Measurements from ENCODE around the gene ZNRF2.
"Not testable (repeated sequence)": the region's sequence is repeated elsewhere in the genome, so short reads cannot be mapped to it uniquely, and the experiment has no call there.

ZNRF2 gene

GRCh38 chr7:30380824-30381223 lies 96.4 kb downstream of the ZNRF2 start:
- not testable (repeated sequence) for H3K27me3 ChIP-seq (ENCODE audit: control insufficient read depth, insufficient read depth, low read length); H3K4me3 ChIP-seq (ENCODE audit: low read depth, low read length); H3K4me1 ChIP-seq (ENCODE audit: control insufficient read depth, insufficient read depth, low read length); H3K27ac ChIP-seq (ENCODE audit: low read depth, low read length); H3K9me3 ChIP-seq (ENCODE audit: control insufficient read depth, insufficient read depth, low read depth, low read length); H3K36me3 ChIP-seq (ENCODE audit: control insufficient read depth, insufficient read depth, low read length); H3K9ac ChIP-seq (ENCODE audit: low read length)

GRCh38 chr7:30382607-30383006 lies 98.2 kb downstream of the ZNRF2 start:
- Histone ChIP-seq H3K9me3 (ENCODE audit: control insufficient read depth, insufficient read depth, low read depth, low read length) (no peaks in the 10 kb centered on the region), H3K27me3 (ENCODE audit: control insufficient read depth, insufficient read depth, low read length) (no peaks in the 10 kb centered on the region), H3K27ac (ENCODE audit: low read depth, low read length) (no peak overlapping the region), H3K36me3 (ENCODE audit: control insufficient read depth, insufficient read depth, low read length) (no peaks in the 10 kb centered on the region), H3K9ac (ENCODE audit: low read length) (no peak overlapping the region), H3K4me3 (ENCODE audit: low read depth, low read length) (no peak overlapping the region), H3K4me1 (ENCODE audit: control insufficient read depth, insufficient read depth, low read length) (no peaks in the 10 kb centered on the region)

- 0 out of 2 replicates have a peak, but pooled peaks cover 3% of the 10 kb centered on the region for H3K9me3 ChIP-seq (ENCODE audit: control insufficient read depth, insufficient read depth, low read depth, low read length)
- H3K27me3 ChIP-seq (ENCODE audit: control insufficient read depth, insufficient read depth, low read length) = no peaks in the 10 kb centered on the region
- no peak overlapping the region for H3K27ac ChIP-seq (ENCODE audit: low read depth, low read length)
- no peak overlapping the region for H3K4me3 ChIP-seq (ENCODE audit: low read depth, low read length)
- H3K4me1 ChIP-seq (ENCODE audit: control insufficient read depth, insufficient read depth, low read length) = peaks cover 13% of the 10 kb centered on the region
- no peak overlapping the region for H3K9ac ChIP-seq (ENCODE audit: low read length)
- no peaks in the 10 kb centered on the region for H3K36me3 ChIP-seq (ENCODE audit: control insufficient read depth, insufficient read depth, low read length)
Observed at GRCh38 chr7:30389791-30390190, 105.4 kb downstream of the ZNRF2 start.

- H3K27me3 ChIP-seq (ENCODE audit: control insufficient read depth, insufficient read depth, low read length) = no peaks in the 10 kb centered on the region
- no peak overlapping the region for H3K4me3 ChIP-seq (ENCODE audit: low read depth, low read length)
- peaks cover 17% of the 10 kb centered on the region for H3K4me1 ChIP-seq (ENCODE audit: control insufficient read depth, insufficient read depth, low read length)
- H3K9ac ChIP-seq (ENCODE audit: low read length) = no peak overlapping the region
- H3K9me3 ChIP-seq (ENCODE audit: control insufficient read depth, insufficient read depth, low read depth, low read length) = 0 out of 2 replicates have a peak, but pooled peaks cover 3% of the 10 kb centered on the region
- peak overlapping the region; percentile 9; the same call in 1 of the 2 replicates for H3K27ac ChIP-seq (ENCODE audit: low read depth, low read length)
- H3K36me3 ChIP-seq (ENCODE audit: control insufficient read depth, insufficient read depth, low read length) = no peaks in the 10 kb centered on the region
Observed at GRCh38 chr7:30390736-30391636, 106.6 kb downstream of the ZNRF2 start.

- Histone ChIP-seq H3K9me3 (ENCODE audit: control insufficient read depth, insufficient read depth, low read depth, low read length) (0 out of 2 replicates have a peak, but pooled peaks cover 3% of the 10 kb centered on the region), H3K4me1 (ENCODE audit: control insufficient read depth, insufficient read depth, low read length) (peaks cover 17% of the 10 kb centered on the region), H3K27me3 (ENCODE audit: control insufficient read depth, insufficient read depth, low read length) (no peaks in the 10 kb centered on the region), H3K27ac (ENCODE audit: low read depth, low read length) (no peak overlapping the region; the same call in 1 of the 2 replicates), H3K36me3 (ENCODE audit: control insufficient read depth, insufficient read depth, low read length) (no peaks in the 10 kb centered on the region), H3K4me3 (ENCODE audit: low read depth, low read length) (no peak overlapping the region), H3K9ac (ENCODE audit: low read length) (no peak overlapping the region)
Observed at GRCh38 chr7:30391806-30392205, 107.4 kb downstream of the ZNRF2 start.

GRCh38 chr7:30395676-30396075 lies 111.3 kb downstream of the ZNRF2 start:
- Histone ChIP-seq H3K9ac (ENCODE audit: low read length) (no peak overlapping the region), H3K27me3 (ENCODE audit: control insufficient read depth, insufficient read depth, low read length) (no peaks in the 10 kb centered on the region), H3K27ac (ENCODE audit: low read depth, low read length) (no peak overlapping the region), H3K9me3 (ENCODE audit: control insufficient read depth, insufficient read depth, low read depth, low read length) (no peaks in the 10 kb centered on the region), H3K4me3 (ENCODE audit: low read depth, low read length) (no peak overlapping the region), H3K36me3 (ENCODE audit: control insufficient read depth, insufficient read depth, low read length) (no peaks in the 10 kb centered on the region), H3K4me1 (ENCODE audit: control insufficient read depth, insufficient read depth, low read length) (peaks cover 14% of the 10 kb centered on the region)

- Histone ChIP-seq H3K27me3 (ENCODE audit: control insufficient read depth, insufficient read depth, low read length) (no peaks in the 10 kb centered on the region), H3K4me1 (ENCODE audit: control insufficient read depth, insufficient read depth, low read length) (peaks cover 6% of the 10 kb centered on the region), H3K4me3 (ENCODE audit: low read depth, low read length) (no peak overlapping the region), H3K9me3 (ENCODE audit: control insufficient read depth, insufficient read depth, low read depth, low read length) (no peaks in the 10 kb centered on the region), H3K27ac (ENCODE audit: low read depth, low read length) (no peak overlapping the region), H3K9ac (ENCODE audit: low read length) (no peak overlapping the region), H3K36me3 (ENCODE audit: control insufficient read depth, insufficient read depth, low read length) (no peaks in the 10 kb centered on the region)
Observed at GRCh38 chr7:30396389-30396788, 112.0 kb downstream of the ZNRF2 start.

- H3K4me3 ChIP-seq (ENCODE audit: low read depth, low read length) = no peak overlapping the region
- no peak overlapping the region for H3K9ac ChIP-seq (ENCODE audit: low read length)
- H3K9me3 ChIP-seq (ENCODE audit: control insufficient read depth, insufficient read depth, low read depth, low read length) = no peaks in the 10 kb centered on the region
- no peaks in the 10 kb centered on the region for H3K36me3 ChIP-seq (ENCODE audit: control insufficient read depth, insufficient read depth, low read length)
- H3K4me1 ChIP-seq (ENCODE audit: control insufficient read depth, insufficient read depth, low read length) = no peaks in the 10 kb centered on the region
- H3K27ac ChIP-seq (ENCODE audit: low read depth, low read length) = no peak overlapping the region
- H3K27me3 ChIP-seq (ENCODE audit: control insufficient read depth, insufficient read depth, low read length) = no peaks in the 10 kb centered on the region
Observed at GRCh38 chr7:30403477-30403876, 119.1 kb downstream of the ZNRF2 start.

- H3K27me3 ChIP-seq (ENCODE audit: control insufficient read depth, insufficient read depth, low read length) = no peaks in the 10 kb centered on the region
- H3K9me3 ChIP-seq (ENCODE audit: control insufficient read depth, insufficient read depth, low read depth, low read length) = no peaks in the 10 kb centered on the region
- H3K4me1 ChIP-seq (ENCODE audit: control insufficient read depth, insufficient read depth, low read length) = no peaks in the 10 kb centered on the region
- H3K4me3 ChIP-seq (ENCODE audit: low read depth, low read length) = no peak overlapping the region
- no peaks in the 10 kb centered on the region for H3K36me3 ChIP-seq (ENCODE audit: control insufficient read depth, insufficient read depth, low read length)
- H3K9ac ChIP-seq (ENCODE audit: low read length) = no peak overlapping the region
- H3K27ac ChIP-seq (ENCODE audit: low read depth, low read length) = no peak overlapping the region
Observed at GRCh38 chr7:30405179-30405578, 120.8 kb downstream of the ZNRF2 start.

- Histone ChIP-seq H3K36me3 (ENCODE audit: control insufficient read depth, insufficient read depth, low read length) (no peaks in the 10 kb centered on the region), H3K27ac (ENCODE audit: low read depth, low read length) (no peak overlapping the region), H3K4me3 (ENCODE audit: low read depth, low read length) (no peak overlapping the region), H3K9ac (ENCODE audit: low read length) (no peak overlapping the region), H3K27me3 (ENCODE audit: control insufficient read depth, insufficient read depth, low read length) (no peaks in the 10 kb centered on the region), H3K4me1 (ENCODE audit: control insufficient read depth, insufficient read depth, low read length) (no peaks in the 10 kb centered on the region), H3K9me3 (ENCODE audit: control insufficient read depth, insufficient read depth, low read depth, low read length) (no peaks in the 10 kb centered on the region)
Observed at GRCh38 chr7:30406664-30407425, 122.4 kb downstream of the ZNRF2 start.

GRCh38 chr7:30411173-30411572 lies 126.8 kb downstream of the ZNRF2 start:
- no peaks in the 10 kb centered on the region for H3K27me3 ChIP-seq (ENCODE audit: control insufficient read depth, insufficient read depth, low read length)
- H3K4me3 ChIP-seq (ENCODE audit: low read depth, low read length) = no peak overlapping the region
- H3K9me3 ChIP-seq (ENCODE audit: control insufficient read depth, insufficient read depth, low read depth, low read length) = peaks cover 11% of the 10 kb centered on the region
- no peaks in the 10 kb centered on the region for H3K36me3 ChIP-seq (ENCODE audit: control insufficient read depth, insufficient read depth, low read length)
- no peak overlapping the region for H3K27ac ChIP-seq (ENCODE audit: low read depth, low read length)
- peaks cover 4% of the 10 kb centered on the region; the same call in 1 of the 2 replicates for H3K4me1 ChIP-seq (ENCODE audit: control insufficient read depth, insufficient read depth, low read length)
- no peak overlapping the region for H3K9ac ChIP-seq (ENCODE audit: low read length)

All from HUES6 (cell line).